Measurements from ENCODE around the gene TMEM31. TPM values are rescaled to one million over a fixed set of nuclear protein-coding genes. Genes with fewer than 3 reads are reported as not detected.

Gene TMEM31
- total and polyA plus RNA-seq, 10 of the 15 experiments (the other 5 are each of a cell fraction or from before 2014, with no cell fraction given), result 0.18 TPM; not detected in 9

DNA sequence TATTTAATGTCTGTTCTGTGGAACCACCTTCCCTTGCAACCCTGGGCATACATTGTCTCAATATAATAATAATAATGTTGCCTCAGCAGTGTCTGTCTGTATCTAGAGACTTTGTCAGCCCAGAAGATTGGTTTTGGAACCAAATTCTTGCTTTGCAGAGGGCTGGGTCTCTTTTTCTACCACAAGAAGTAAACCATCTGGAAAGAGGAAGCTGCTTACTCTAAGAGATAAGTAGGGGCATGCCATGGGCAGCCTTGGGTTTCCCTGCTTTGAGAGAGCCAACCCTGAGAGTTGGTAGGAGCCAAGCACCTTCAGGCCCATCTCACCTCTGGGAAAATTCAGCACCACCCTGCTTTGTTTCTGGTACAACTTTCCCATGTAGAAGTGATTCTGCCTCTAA, 27.0 kb downstream of the TMEM31 start:
- intact Hi-C loops (cut with micrococcal nuclease; ENCODE audit: unreplicated experiment) (no loop called here), in situ Hi-C loops (cut with MboI) (no loop called here)
- ChIA-PET POLR2A (no interaction called here), SMC1A (ENCODE audit: uncharacterized antibody, unreplicated experiment) (no interaction called here), RAD21 (ENCODE audit: unreplicated experiment) (no interaction called here), CTCF (interaction anchor here (2.0 kb wide), 1 partner anchor 26 kb away, joined by 5 read pairs; no protein-coding TSS in a partner anchor)
- Histone ChIP-seq H3K27me3 (replicated peaks in 1 of 2; ENCODE audit: control insufficient read depth in 2 of 2, insufficient read depth in 2 of 2, low read length in 1 of 2) (no peaks in the 10 kb centered on the region), H2AFZ (ENCODE audit: control insufficient read depth, low read depth, low read length) (no peak overlapping the region), H3K9me3 (replicated peaks; ENCODE audit: control insufficient read depth, insufficient read depth, low read length) (no peaks in the 10 kb centered on the region), H3K4me3 (no peak overlapping the region), H3K27ac (ENCODE audit: control insufficient read depth, insufficient read depth) (no peak overlapping the region), H3K4me2 (ENCODE audit: control insufficient read depth, insufficient read depth) (no peak overlapping the region), H3K36me3 (ENCODE audit: control insufficient read depth in 2 of 2, insufficient read depth in 2 of 2, low read length in 1 of 2) (no peaks in the 10 kb centered on the region), H4K20me1 (ENCODE audit: control insufficient read depth, insufficient read depth) (no peaks in the 10 kb centered on the region), H3K4me1 (ENCODE audit: control insufficient read depth, insufficient read depth, low read length) (no peaks in the 10 kb centered on the region), H3K9ac (ENCODE audit: control insufficient read depth, insufficient read depth, low read length) (no peak overlapping the region), H3K79me2 (ENCODE audit: control insufficient read depth, insufficient read depth, low read length) (no peaks in the 10 kb centered on the region)
- BruUV-seq (replicated peaks), result no TSS peak
- FAIRE-seq (no peak), ATAC-seq (peak; percentile 21; the same call in 1 of the 3 replicates), DNase-seq (ENCODE audit: low read depth, low spot score) (no peak)
- TF ChIP-seq CREB1 (IDR thresholded peaks at IDR 0.05; ENCODE audit: low read depth) (no peak), HCFC1 (IDR thresholded peaks at IDR 0.05; ENCODE audit: low read length) (no peak), IKZF2 (IDR thresholded peaks at IDR 0.05) (no peak), TCF7 (IDR thresholded peaks at IDR 0.05; ENCODE audit: borderline replicate concordance) (no peak), MTA3 (IDR thresholded peaks at IDR 0.05; ENCODE audit: borderline replicate concordance, low read length) (no peak), SREBF1 (IDR thresholded peaks at IDR 0.05; ENCODE audit: low read length) (no peak), TCF3 (IDR thresholded peaks at IDR 0.05; ENCODE audit: borderline replicate concordance, insufficient read depth, low read depth, low read length) (no peak), IRF4 (IDR thresholded peaks at IDR 0.05; ENCODE audit: low read depth, low read length) (no peak), MYB (IDR thresholded peaks at IDR 0.05; ENCODE audit: borderline replicate concordance, low read depth, low read length) (no peak), YBX1 (IDR thresholded peaks at IDR 0.05) (no peak), CHD4 (IDR thresholded peaks at IDR 0.05) (no peak)
- TF ChIP-seq, protein P1, sequence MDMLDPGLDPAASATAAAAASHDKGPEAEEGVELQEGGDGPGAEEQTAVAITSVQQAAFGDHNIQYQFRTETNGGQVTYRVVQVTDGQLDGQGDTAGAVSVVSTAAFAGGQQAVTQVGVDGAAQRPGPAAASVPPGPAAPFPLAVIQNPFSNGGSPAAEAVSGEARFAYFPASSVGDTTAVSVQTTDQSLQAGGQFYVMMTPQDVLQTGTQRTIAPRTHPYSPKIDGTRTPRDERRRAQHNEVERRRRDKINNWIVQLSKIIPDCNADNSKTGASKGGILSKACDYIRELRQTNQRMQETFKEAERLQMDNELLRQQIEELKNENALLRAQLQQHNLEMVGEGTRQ (IDR thresholded peaks at IDR 0.05; ENCODE audit: borderline replicate concordance, low read depth, low read length), result no peak
- TF ChIP-seq, protein P2, sequence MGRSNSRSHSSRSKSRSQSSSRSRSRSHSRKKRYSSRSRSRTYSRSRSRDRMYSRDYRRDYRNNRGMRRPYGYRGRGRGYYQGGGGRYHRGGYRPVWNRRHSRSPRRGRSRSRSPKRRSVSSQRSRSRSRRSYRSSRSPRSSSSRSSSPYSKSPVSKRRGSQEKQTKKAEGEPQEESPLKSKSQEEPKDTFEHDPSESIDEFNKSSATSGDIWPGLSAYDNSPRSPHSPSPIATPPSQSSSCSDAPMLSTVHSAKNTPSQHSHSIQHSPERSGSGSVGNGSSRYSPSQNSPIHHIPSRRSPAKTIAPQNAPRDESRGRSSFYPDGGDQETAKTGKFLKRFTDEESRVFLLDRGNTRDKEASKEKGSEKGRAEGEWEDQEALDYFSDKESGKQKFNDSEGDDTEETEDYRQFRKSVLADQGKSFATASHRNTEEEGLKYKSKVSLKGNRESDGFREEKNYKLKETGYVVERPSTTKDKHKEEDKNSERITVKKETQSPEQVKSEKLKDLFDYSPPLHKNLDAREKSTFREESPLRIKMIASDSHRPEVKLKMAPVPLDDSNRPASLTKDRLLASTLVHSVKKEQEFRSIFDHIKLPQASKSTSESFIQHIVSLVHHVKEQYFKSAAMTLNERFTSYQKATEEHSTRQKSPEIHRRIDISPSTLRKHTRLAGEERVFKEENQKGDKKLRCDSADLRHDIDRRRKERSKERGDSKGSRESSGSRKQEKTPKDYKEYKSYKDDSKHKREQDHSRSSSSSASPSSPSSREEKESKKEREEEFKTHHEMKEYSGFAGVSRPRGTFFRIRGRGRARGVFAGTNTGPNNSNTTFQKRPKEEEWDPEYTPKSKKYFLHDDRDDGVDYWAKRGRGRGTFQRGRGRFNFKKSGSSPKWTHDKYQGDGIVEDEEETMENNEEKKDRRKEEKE (IDR thresholded peaks at IDR 0.05), result no peak
- TF ChIP-seq, protein P3, sequence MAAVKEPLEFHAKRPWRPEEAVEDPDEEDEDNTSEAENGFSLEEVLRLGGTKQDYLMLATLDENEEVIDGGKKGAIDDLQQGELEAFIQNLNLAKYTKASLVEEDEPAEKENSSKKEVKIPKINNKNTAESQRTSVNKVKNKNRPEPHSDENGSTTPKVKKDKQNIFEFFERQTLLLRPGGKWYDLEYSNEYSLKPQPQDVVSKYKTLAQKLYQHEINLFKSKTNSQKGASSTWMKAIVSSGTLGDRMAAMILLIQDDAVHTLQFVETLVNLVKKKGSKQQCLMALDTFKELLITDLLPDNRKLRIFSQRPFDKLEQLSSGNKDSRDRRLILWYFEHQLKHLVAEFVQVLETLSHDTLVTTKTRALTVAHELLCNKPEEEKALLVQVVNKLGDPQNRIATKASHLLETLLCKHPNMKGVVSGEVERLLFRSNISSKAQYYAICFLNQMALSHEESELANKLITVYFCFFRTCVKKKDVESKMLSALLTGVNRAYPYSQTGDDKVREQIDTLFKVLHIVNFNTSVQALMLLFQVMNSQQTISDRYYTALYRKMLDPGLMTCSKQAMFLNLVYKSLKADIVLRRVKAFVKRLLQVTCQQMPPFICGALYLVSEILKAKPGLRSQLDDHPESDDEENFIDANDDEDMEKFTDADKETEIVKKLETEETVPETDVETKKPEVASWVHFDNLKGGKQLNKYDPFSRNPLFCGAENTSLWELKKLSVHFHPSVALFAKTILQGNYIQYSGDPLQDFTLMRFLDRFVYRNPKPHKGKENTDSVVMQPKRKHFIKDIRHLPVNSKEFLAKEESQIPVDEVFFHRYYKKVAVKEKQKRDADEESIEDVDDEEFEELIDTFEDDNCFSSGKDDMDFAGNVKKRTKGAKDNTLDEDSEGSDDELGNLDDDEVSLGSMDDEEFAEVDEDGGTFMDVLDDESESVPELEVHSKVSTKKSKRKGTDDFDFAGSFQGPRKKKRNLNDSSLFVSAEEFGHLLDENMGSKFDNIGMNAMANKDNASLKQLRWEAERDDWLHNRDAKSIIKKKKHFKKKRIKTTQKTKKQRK (IDR thresholded peaks at IDR 0.05; ENCODE audit: low read depth, low read length), result no peak
- TF ChIP-seq, protein P4, sequence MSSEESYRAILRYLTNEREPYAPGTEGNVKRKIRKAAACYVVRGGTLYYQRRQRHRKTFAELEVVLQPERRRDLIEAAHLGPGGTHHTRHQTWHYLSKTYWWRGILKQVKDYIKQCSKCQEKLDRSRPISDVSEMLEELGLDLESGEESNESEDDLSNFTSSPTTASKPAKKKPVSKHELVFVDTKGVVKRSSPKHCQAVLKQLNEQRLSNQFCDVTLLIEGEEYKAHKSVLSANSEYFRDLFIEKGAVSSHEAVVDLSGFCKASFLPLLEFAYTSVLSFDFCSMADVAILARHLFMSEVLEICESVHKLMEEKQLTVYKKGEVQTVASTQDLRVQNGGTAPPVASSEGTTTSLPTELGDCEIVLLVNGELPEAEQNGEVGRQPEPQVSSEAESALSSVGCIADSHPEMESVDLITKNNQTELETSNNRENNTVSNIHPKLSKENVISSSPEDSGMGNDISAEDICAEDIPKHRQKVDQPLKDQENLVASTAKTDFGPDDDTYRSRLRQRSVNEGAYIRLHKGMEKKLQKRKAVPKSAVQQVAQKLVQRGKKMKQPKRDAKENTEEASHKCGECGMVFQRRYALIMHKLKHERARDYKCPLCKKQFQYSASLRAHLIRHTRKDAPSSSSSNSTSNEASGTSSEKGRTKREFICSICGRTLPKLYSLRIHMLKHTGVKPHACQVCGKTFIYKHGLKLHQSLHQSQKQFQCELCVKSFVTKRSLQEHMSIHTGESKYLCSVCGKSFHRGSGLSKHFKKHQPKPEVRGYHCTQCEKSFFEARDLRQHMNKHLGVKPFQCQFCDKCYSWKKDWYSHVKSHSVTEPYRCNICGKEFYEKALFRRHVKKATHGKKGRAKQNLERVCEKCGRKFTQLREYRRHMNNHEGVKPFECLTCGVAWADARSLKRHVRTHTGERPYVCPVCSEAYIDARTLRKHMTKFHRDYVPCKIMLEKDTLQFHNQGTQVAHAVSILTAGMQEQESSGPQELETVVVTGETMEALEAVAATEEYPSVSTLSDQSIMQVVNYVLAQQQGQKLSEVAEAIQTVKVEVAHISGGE (CRISPR knock-in tag; IDR thresholded peaks at IDR 0.05), result no peak

Data from GM12878 (cell line).